GM10847 (cell line): ENCODE data around the gene SKI.

Experiments
- POLR2A ChIP-seq: IDR thresholded peaks from 2 replicates; pipeline ENCODE4 v1.6.1; 2011; ENCODE audit not compliant: insufficient read length; ENCODE audit errors: extremely low read depth

Gene SKI

DNA sequence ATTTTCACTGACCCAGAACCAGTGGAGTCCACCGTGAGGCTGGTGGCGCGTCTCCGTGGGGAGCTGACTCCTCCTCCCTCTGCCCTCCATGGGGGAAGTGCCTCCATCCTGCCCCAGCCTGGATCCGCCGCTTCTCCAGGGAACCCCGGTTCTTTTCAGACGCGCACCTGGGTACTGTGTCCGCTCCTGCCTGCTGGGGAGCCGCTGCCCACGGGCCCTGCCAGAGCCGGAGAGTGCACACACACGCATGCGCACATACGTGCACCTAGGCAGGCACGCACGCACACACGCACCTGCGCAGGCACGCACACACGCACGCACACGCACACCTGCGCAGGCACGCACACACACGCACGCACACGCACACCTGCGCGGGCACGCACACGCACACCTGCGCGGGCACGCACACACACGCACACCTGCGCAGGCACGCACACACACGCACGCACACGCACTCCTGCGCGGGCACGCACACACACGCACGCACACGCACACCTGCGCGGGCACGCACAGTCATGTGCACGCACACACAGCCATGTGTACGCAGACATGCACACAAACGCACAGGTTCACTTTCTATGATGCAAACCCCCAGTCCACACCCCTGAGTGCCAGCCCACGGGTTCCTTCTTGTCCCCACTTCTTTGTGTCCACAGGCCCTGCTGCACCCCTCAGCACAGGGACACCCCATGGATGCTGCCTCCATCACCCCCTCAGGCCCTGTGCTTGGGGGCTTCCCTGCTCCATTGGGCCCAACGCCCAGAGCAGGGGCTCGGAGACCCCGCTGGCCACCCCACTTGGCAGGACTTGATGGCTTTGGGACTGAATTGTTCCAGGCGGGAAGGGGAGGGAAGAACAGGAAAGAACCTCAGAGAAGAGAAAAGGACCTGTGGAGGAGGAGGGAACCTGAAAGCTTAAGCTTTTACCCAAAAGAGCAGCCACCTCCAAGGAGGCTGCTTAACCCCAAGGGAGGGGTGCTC is 120.5 kb downstream of the SKI start:
- TF ChIP-seq POLR2A, result no peak

DNA sequence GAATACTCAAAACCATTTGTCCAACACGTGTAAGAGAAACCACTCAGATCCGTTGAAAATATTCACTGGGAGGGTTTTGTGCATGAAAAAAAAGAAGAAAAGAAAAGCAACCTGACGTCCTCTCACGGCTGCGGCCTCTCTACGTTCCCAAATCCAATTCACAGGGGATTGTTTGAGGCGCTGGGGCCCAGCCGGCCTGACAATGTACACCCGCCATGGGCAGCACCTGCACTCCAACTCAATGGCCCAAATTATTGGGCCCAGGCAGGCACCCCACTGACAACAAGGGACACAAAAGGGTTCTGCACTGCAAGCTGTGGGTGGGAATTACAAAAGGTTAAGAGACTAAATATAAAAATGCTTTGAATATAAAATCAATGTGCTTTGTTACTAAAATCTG is 121.7 kb downstream of the SKI start:
- no peak for TF ChIP-seq POLR2A

DNA sequence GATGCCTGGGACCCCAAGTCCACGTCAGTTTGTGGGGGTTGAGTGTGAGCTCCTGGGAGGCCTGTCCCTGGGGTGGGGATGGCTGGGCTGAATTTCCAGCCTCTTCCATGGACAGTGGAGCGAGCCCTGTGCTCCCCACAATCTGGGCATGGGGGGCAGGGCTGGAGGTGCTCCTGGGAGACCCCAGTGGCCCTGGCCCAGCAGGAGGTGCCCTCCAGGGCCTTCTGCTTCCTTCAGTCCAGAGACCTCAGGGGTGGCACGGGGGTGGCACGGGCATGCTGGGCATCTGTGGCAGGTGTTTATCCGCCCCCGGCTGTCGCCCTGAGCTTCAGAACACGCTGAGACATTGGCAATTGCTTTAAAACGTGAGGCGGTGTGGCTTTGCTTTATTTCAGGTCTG is 122.4 kb downstream of the SKI start:
- TF ChIP-seq POLR2A, result no peak

GRCh38 chr1:2350911-2351655 is 123.0 kb downstream of the SKI start:
- TF ChIP-seq POLR2A, result no peak

DNA sequence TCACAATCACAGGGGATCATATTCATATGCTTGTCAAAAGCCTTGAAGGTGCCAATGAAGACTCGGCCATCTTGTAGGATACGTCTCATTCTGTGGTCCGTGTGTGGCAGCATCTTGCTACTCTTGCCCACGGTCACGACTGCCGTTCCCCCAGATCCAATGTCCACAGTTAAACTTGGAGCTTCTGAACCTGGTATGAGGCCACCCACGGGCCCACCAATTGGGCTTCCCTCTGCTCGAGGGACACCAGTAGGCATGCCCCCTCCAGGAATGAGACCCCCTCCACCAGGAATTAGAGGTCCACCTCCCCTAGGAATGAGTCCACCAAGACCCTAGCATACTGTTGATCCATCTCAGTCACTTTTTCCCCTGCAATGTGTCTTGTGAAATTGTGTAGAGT is 123.6 kb downstream of the SKI start:
- no peak for TF ChIP-seq POLR2A

- no peak for TF ChIP-seq POLR2A
These were observed 124.3 kb downstream of the SKI start for GRCh38 chr1:2352341-2352896.

DNA sequence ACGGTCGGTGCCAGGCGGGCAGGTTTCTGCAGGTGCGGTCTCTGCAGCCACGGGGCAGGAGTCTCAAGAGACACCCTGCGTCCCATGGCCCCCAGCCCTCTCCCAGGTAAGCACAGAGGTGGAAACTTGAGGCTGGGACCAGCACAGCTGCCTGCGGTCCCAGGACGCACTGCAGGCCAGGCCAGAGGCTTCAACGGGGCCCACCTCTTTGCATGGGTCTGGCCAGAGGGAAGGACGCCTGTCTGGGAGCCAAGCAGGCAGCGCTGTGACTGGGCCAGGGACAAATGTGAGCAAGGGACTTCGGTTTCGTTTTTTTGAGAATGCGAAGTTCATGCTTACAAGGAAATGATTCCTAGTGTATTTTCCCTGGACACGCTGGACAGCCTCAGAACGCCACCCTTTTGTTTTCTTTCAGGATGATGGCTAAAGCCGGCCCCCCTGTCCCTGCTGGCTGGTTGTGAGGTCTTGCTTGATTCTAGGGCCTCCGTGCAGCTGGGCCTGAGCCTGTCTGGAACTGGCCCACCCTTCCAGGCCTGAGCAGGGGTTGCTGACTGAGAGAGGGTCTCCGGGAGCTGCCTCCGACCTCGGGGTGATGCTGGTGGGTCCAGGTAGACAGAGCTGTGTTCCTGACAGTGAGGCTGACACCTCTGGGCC is 124.9 kb downstream of the SKI start:
- TF ChIP-seq POLR2A, result no peak

DNA sequence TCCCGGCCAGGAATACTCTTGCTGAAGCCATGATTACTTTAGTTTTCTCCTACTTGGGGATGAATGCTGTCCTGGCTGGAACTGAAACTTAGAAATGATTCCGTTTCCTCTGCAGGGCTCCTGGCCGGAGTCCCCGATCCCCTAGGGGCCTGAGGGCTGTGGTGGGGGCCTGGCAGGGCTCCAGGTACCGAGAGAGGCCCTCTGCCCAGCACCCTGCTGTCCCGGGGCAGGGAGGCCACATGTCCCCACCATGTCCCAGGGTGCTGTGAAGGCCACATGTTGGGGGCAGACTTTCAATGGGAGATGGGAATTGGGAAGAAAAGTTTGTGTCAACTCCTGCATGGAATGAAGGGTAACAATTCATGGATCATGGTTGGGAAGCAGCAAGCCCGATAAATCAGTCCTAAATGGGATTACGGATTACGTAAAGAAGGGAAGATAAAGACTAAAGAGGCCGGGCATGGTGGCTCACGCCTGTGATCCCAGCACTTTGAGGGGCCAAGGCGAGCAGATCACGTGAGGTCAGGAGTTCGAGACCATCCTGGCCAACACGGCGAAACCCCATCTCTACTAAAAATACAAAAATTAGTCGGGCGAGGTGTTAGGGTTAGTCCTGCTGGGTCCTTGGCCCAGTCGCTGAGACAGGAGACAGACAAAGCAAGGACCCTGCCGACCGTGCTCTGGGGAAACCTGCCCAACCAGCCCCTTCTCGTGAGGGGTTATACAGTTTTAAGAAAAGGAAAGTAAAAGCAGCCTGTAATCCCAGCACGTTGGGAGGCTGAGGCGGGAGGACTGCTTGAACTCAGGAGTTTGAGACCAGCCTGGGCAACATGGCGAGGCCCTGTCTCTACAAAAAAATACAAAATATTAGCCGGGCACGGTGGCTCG is 125.7 kb downstream of the SKI start:
- TF ChIP-seq POLR2A, result no peak

- TF ChIP-seq POLR2A, result no peak
These were observed 126.6 kb downstream of the SKI start for GRCh38 chr1:2354511-2355372.

DNA sequence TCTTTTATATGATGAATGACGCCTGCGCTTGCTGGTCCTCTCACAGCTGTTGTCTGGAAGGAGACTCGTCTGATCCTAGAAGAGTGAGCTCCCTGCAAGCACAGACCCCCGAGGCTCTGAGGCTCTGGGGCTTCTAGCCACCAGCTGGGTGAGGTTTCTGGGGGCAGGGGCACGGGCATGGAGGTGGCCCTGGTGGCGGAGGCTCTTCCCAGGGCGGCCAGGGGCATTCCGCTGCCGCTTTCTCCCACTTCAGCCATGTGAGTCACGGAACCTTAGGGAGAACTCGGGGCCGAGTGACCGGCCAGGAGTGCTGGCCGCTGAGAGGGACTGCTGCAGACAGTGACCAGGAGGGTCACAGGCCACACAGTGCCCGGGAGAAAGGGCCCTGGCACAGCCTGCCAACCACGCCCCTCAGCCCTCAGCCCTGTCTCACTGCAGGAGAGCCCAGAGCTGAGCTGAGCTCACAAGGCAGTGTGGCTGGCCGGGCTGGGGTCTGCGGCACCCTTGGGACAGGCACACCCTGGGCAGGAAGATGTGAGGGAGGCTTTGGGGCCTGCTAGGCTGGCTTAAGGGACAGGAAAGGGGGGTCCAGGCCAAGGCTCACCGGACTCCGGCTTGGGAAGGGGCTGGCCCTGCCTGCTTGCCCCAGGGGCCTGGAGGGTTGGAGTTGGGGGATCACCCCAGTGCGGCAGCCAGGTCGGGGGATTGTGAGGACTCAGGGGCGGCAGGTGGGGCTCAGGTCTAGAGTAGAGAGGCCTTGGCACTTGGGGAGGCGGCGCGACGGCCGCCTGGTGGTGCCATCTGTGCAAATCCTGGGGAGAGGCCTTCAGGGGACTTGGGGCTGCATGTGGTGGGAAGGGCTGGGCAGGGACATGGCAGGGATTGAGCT is 127.5 kb downstream of the SKI start:
- no peak for TF ChIP-seq POLR2A

DNA sequence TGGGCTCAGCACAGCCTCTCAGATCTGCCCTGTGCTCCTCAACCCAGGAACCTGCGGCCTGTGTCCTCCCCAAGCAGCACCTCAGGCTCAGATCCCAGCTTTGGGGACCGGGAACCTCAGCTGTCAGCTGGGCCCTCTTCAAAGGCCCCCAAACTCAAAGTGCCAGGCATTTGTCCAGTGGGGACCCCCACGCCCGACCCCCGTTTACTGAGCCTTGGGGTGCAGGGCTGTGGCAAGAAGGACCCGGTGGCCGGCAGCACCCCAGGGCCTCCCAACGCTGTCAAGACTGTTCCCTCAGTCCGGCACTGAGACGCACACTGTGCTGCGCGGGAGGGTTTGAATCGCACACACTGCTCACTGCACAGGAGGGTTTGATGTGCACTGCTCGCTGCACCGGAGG is 128.3 kb downstream of the SKI start:
- no peak for TF ChIP-seq POLR2A

DNA sequence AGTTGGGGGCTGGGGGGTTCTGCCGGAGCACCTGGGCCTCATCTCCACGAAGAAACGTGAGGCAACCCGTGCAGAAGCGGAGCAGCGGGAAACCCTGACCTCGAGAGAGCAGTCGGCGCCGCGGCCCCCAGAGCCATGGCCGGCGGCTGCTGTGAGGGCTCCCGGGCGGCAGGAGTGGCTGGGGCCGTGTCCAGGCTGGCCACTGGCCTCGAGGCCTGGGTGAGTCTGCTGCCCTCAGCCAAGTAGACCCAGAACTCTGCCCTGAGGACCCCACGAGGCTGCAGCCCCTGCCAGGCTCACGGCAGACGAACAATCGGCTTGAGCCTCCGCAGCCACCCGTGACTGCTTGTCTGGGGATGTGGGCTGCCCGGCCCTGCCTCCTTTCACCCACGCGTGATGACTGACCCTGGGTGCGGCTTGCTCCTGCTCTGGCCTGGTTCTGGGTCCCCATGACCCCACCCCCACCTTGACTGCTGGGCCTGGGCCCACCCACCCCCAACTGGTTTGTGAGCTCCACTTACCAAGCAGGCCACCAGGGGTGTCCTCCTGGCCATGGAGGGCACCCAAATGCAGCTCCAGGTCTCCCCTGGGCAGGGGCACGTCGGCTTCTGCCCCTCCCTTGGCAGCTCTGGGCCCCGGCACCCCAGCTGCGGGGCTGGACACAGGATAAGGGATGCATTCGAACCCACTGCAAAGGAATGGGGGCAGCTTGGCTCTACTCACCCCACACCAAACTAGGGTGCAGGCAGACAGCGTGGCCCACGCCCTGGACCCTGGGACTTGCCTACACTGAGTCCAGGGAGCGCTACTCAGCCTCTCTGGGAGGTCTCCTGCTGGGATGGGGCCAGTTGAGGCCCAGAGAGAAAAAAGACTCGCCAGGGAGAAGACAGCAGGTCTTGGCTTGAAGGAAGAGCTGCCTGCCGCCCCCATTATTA is 129.1 kb downstream of the SKI start:
- no peak for TF ChIP-seq POLR2A

- no peak for TF ChIP-seq POLR2A
These were observed 130.0 kb downstream of the SKI start for GRCh38 chr1:2358072-2358471.
